GM13976 (cell line): ENCODE results near the gene LMLN.
"Not testable (repeated sequence)": the region's sequence is repeated elsewhere in the genome, so short reads cannot be mapped to it uniquely, and the experiment has no call there.

Source experiments
- DNase-seq: peaks from one replicate; pipeline ENCODE4 v3.0.0; 2012; ENCODE audit warnings: low spot score
- CTCF ChIP-seq: IDR thresholded peaks from 2 replicates; pipeline ENCODE4 v1.5.1; 2012; ENCODE audit warnings: borderline replicate concordance, mild to moderate bottlenecking; ENCODE audit not compliant: insufficient read depth; ENCODE audit errors: extremely low read depth, missing control alignments, control extremely low read depth
- in situ Hi-C: fragments of 300-500 bp; cut with MboI; formaldehyde crosslinking; loops from one replicate; pipeline ENCODE4 v1.12.0; 2022; ENCODE audit warnings: low sequenced_read_pairs, mixed read lengths, inconsistent platforms; ENCODE audit not compliant: unreplicated experiment

LMLN gene

GRCh38 chr3:197957790-197958133, 2.3 kb upstream of the LMLN start:
- no peak for TF ChIP-seq CTCF
- DNase-seq: no peak

GRCh38 chr3:197958346-197958745, 1.7 kb upstream of the LMLN start:
- in situ Hi-C loops: no loop called here
- no peak for TF ChIP-seq CTCF
- no peak for DNase-seq

More at GRCh38 chr3:197957790-197958133, 2.3 kb upstream of the LMLN start:
- in situ Hi-C loops: no loop called here

- not testable (repeated sequence) for DNase-seq
Observed at GRCh38 chr3:197958848-197959247, 1.2 kb upstream of the LMLN start.

GRCh38 chr3:197959500-197959890, 522 bp upstream of the LMLN start:
- no peak for TF ChIP-seq CTCF
- no peak for DNase-seq
- in situ Hi-C loops: no loop called here

More at GRCh38 chr3:197958848-197959247, 1.2 kb upstream of the LMLN start:
- in situ Hi-C loops: not testable (repeated sequence)

- TF ChIP-seq CTCF: no peak
- in situ Hi-C loops: no loop called here
- DNase-seq: no peak
Observed at GRCh38 chr3:197960694-197961581, 921 bp downstream of the LMLN start.

- no peak for DNase-seq
- in situ Hi-C loops: no loop called here
- no peak for TF ChIP-seq CTCF
Observed at GRCh38 chr3:197961582-197961945, 1.5 kb downstream of the LMLN start.

- in situ Hi-C loops: no loop called here
- DNase-seq: no peak
Observed at GRCh38 chr3:197963019-197963637, 3.1 kb downstream of the LMLN start.

GRCh38 chr3:197967337-197967989, 7.4 kb downstream of the LMLN start:
- DNase-seq, in situ Hi-C loops: not testable (repeated sequence)

More at GRCh38 chr3:197963019-197963637, 3.1 kb downstream of the LMLN start:
- no peak for TF ChIP-seq CTCF
